Endothelial cell of umbilical vein (primary cell): ENCODE results near the gene HCN2. TPM values are rescaled to one million over a fixed set of nuclear protein-coding genes. Genes with fewer than 3 reads are reported as not detected.

ENCODE experiments used
- BruUV-seq: library from RNA; stranded (reverse); fragments of 400-500 nt; replicated peaks from 2 replicates; lab custom pipeline; 2021; lab: Mats Ljungman, UMichigan
- CTCF ChIA-PET: fragments of 300-600, 350-600 bp; sonication (Branson Sonifier 250); formaldehyde crosslinking; loops from one replicate; lab custom pipeline; 2021; ENCODE audit warnings: antibody characterized with exemption, inconsistent platforms; lab: Charles Lee
- POLR2A ChIA-PET: fragments of 300-600, 350-600 bp; sonication (Branson Sonifier 250); formaldehyde crosslinking; loops from one replicate; lab custom pipeline; 2021; ENCODE audit warnings: antibody characterized with exemption, inconsistent platforms; lab: Charles Lee
- DNase-seq: peaks from one replicate; pipeline ENCODE4 v3.0.0-alpha.2; 2011; ENCODE audit warnings: low read depth, low spot score
- FAIRE-seq: peaks from 2 replicates; lab custom pipeline; 2011; peaks lifted over from hg19 to GRCh38; lab: Jason Lieb, UNC
- H2AFZ ChIP-seq: 2 replicates; pipeline ENCODE4 v1.6.0; 2012; ENCODE audit warnings: low read depth, low read length, control low read depth, inconsistent platforms
- H3K27ac ChIP-seq: 2 replicates; pipeline ENCODE4 v1.5.1; 2011; ENCODE audit warnings: low read depth, mild to moderate bottlenecking, control low read depth, low read length, moderate library complexity; ENCODE audit not compliant: insufficient read depth
- H3K27me3 ChIP-seq, 2 experiments: 2 replicates each; pipeline versions ENCODE4 v1.6.0 to v1.6.1; 2011; ENCODE audit warnings: low read length in 2 of 2, mixed read lengths in 1 of 2; ENCODE audit not compliant: control insufficient read depth in 2 of 2, insufficient read depth in 2 of 2
- H3K36me3 ChIP-seq, 2 experiments: 2 replicates in 1 of 2; 3 replicates in 1 of 2; pipeline ENCODE4 v1.5.1; 2011; ENCODE audit warnings: low read length in 2 of 2, mild to moderate bottlenecking in 1 of 2, moderate library complexity in 1 of 2; ENCODE audit not compliant: control insufficient read depth in 2 of 2, insufficient read depth in 2 of 2; ENCODE audit errors: extremely low read depth in 1 of 2
- H3K4me1 ChIP-seq: 3 replicates; pipeline ENCODE4 v1.5.1; 2011; ENCODE audit warnings: mild to moderate bottlenecking, low read length; ENCODE audit not compliant: control insufficient read depth, insufficient read depth; ENCODE audit errors: extremely low read depth
- H3K4me2 ChIP-seq: 2 replicates; pipeline ENCODE4 v1.6.1; 2011; ENCODE audit warnings: low read length, control low read depth, mixed read lengths; ENCODE audit not compliant: insufficient read depth
- H3K4me3 ChIP-seq, 3 experiments: fragments of 200-600 bp in 1 of 3; sonication (generic), shearing (Covaris generic) in 1 of 3; replicated peaks in 1 of 3; 2 replicates each; pipeline ENCODE4 v1.5.1; 2011 to 2016; ENCODE audit warnings: control low read depth in 3 of 3, low read length in 3 of 3, mild to moderate bottlenecking in 2 of 3, inconsistent platforms in 1 of 3, low read depth in 1 of 3, moderate library complexity in 1 of 3; ENCODE audit not compliant: insufficient read depth in 1 of 3
- H3K79me2 ChIP-seq: 2 replicates; pipeline ENCODE4 v1.6.0; 2012; ENCODE audit warnings: low read length, inconsistent platforms; ENCODE audit not compliant: control insufficient read depth, insufficient read depth
- H3K9ac ChIP-seq: replicated peaks from 2 replicates; pipeline ENCODE3; 2011; ENCODE audit warnings: low read length, control low read depth; ENCODE audit not compliant: insufficient read depth; ENCODE audit errors: extremely low read depth
- H3K9me1 ChIP-seq: replicated peaks from 3 replicates; pipeline ENCODE4 v1.6.0; 2011; ENCODE audit warnings: mild to moderate bottlenecking, low read length; ENCODE audit not compliant: control insufficient read depth, insufficient read depth; ENCODE audit errors: extremely low read depth
- H3K9me3 ChIP-seq: replicated peaks from 2 replicates; pipeline ENCODE4 v1.5.1; 2012; ENCODE audit warnings: low read length, inconsistent platforms; ENCODE audit not compliant: control insufficient read depth, insufficient read depth
- H4K20me1 ChIP-seq: replicated peaks from 2 replicates; pipeline ENCODE3; 2011; ENCODE audit warnings: mild to moderate bottlenecking, low read length; ENCODE audit not compliant: control insufficient read depth, insufficient read depth; ENCODE audit errors: extremely low read depth
- CTCF ChIP-seq, 2 donors: IDR thresholded peaks; 1 replicate in 1 of 2; 2 replicates in 1 of 2; pipeline ENCODE4 v1.5.1; 2011; ENCODE audit warnings: low read length in 2 of 2, mild to moderate bottlenecking in 2 of 2, moderate library complexity in 2 of 2, control low read depth in 1 of 2, inconsistent platforms in 1 of 2, low read depth in 1 of 2; ENCODE audit not compliant: insufficient read depth in 1 of 2; ENCODE audit errors: extremely low read depth in 1 of 2
- EZH2 ChIP-seq: IDR thresholded peaks from 2 replicates; pipeline ENCODE4 v1.6.1; 2012; ENCODE audit warnings: borderline replicate concordance, low read depth, mild to moderate bottlenecking, moderate library complexity, low read length, inconsistent platforms; ENCODE audit not compliant: severe bottlenecking
- FOS ChIP-seq: IDR thresholded peaks from 2 replicates; pipeline ENCODE4 v1.6.1; 2011; ENCODE audit warnings: mild to moderate bottlenecking, low read length, moderate library complexity, borderline replicate concordance; ENCODE audit not compliant: insufficient read depth
- GATA2 ChIP-seq: IDR thresholded peaks from 2 replicates; pipeline ENCODE4 v1.7.0; 2011; ENCODE audit warnings: low read depth, mild to moderate bottlenecking, moderate library complexity, mixed read lengths, low read length; ENCODE audit not compliant: insufficient read length, insufficient read depth
- JUN ChIP-seq: IDR thresholded peaks from 2 replicates; pipeline ENCODE4 v1.6.1; 2011; ENCODE audit warnings: borderline replicate concordance, low read depth; ENCODE audit not compliant: insufficient read length, insufficient read depth
- MYC ChIP-seq: IDR thresholded peaks from one replicate; pipeline ENCODE4 v1.6.1; 2011; ENCODE audit warnings: mild to moderate bottlenecking, low read depth, low read length
- POLR2A ChIP-seq: IDR thresholded peaks from 2 replicates; pipeline ENCODE4 v1.6.1; 2012; ENCODE audit warnings: low read depth, mild to moderate bottlenecking, control low read depth, low read length
- POLR2AphosphoS5 ChIP-seq: IDR thresholded peaks from 2 replicates; pipeline ENCODE4 v1.6.1; 2012; ENCODE audit warnings: low read depth, mild to moderate bottlenecking, control low read depth, low read length, moderate library complexity; ENCODE audit not compliant: insufficient read depth
- dilution Hi-C: fragments of 300-500 bp; cut with MboI; formaldehyde crosslinking; loops from one replicate; pipeline ENCODE4 v1.15.0; 2019; ENCODE audit warnings: low sequenced_read_pairs; ENCODE audit not compliant: extremely low pct_ligation_motif_present
- intact Hi-C: fragments of 100-400 bp; cut with micrococcal nuclease; formaldehyde crosslinking; loops from one replicate; pipeline ENCODE4 v1.10.0; 2022
- polyA plus RNA-seq, 4 experiments: library from polyadenylated mRNA; depleted of rRNA in 3 of 4; stranded (reverse) in 3 of 4; unstranded in 1 of 4; fragments of >200 nt; gene quantifications; 2 replicates each; pipeline versions ENCODE4 v1.2.1 to v1.2.3, GENCODE V29; 2011 to 2012; ENCODE audit warnings: missing spikeins in 1 of 4
- total RNA-seq: library from RNA; stranded (reverse); gene quantifications from 2 replicates; pipeline ENCODE4 v1.2.3, GENCODE V29; 2021
- TF ChIP-seq, protein P1 (sequence below): IDR thresholded peaks from 2 replicates; pipeline ENCODE4 v1.6.1; 2011; ENCODE audit not compliant: insufficient read depth, insufficient read length

Gene HCN2
- total and polyA plus RNA-seq, 2 donors (not counting 3 experiments of a cell fraction or from before 2014, with no cell fraction given): 0.18 to 0.53 TPM

DNA sequence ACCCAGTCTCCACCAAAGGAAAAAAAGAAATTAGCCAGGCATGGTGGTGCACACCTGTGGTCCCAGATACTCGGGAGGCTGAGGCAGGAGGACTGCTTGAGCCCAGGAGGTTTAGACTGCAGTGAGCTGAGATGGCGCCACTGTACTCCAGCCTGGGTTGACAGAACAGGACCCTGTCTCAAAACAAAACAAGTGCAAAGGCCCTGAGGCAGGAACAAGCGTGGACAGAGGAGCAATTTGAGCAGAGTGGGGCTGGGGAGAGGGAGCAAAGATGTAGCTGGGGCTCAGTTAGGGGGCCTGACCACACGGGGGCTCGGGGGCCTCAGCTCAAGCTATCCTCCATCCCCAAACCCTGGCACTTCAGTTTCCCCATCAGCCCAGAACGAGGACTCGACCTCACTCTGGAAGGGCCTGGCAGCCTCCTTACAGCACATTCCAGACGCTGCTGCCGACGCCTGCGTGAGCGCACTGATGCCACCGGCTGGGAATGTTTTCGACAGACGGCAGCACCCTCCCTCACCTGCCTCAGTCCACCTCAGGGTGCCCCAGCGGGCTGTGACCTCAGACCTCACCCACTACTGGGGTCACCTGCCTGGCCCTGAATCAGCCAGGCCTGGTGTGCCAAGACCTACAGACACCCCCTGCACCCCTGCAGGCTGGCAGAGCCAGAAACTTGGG, 45.4 kb downstream of the HCN2 start:
- intact Hi-C loops (no loop called here), dilution Hi-C loops (no loop called here)
- Histone ChIP-seq H3K36me3 (no peaks in the 10 kb centered on the region), H3K4me3 (no peak overlapping the region), H3K4me1 (peaks cover 20% of the 10 kb centered on the region), H3K9me1 (no peaks in the 10 kb centered on the region), H4K20me1 (no peaks in the 10 kb centered on the region), H3K9ac (no peak overlapping the region), H3K4me2 (no peak overlapping the region), H3K27ac (no peak overlapping the region), H3K27me3 (no peaks in the 10 kb centered on the region), H3K79me2 (peaks cover 13% of the 10 kb centered on the region), H3K9me3 (no peaks in the 10 kb centered on the region), H2AFZ (no peak overlapping the region)
- TF ChIP-seq, protein P1, sequence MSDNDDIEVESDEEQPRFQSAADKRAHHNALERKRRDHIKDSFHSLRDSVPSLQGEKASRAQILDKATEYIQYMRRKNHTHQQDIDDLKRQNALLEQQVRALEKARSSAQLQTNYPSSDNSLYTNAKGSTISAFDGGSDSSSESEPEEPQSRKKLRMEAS: no peak
- TF ChIP-seq EZH2 (no peak), FOS (no peak), JUN (no peak), CTCF (IDR thresholded peaks at IDR 0.05; ENCODE audit: extremely low read depth in 1 of 2, insufficient read depth in 1 of 2, low read depth in 1 of 2, low read length in 2 of 2) (no peak), POLR2AphosphoS5 (no peak), POLR2A (no peak), MYC (no peak), GATA2 (no peak)
- ChIA-PET CTCF (no interaction called here), POLR2A (no interaction called here)
- DNase-seq (no peak), FAIRE-seq (no peak)
- BruUV-seq: no TSS peak
